DMS153 treated with DMSO at 0.1 percent for 48 hours (cell line): ENCODE data around the gene CD8B.
"Not testable (repeated sequence)": the region's sequence is repeated elsewhere in the genome, so short reads cannot be mapped to it uniquely, and the experiment has no call there.

Experiments used
- DNase-seq: peaks from one replicate; lab custom pipeline; 2025; ENCODE audit not compliant: unreplicated experiment; lab: John Stamatoyannopoulos, UW

The CD8B gene

DNA sequence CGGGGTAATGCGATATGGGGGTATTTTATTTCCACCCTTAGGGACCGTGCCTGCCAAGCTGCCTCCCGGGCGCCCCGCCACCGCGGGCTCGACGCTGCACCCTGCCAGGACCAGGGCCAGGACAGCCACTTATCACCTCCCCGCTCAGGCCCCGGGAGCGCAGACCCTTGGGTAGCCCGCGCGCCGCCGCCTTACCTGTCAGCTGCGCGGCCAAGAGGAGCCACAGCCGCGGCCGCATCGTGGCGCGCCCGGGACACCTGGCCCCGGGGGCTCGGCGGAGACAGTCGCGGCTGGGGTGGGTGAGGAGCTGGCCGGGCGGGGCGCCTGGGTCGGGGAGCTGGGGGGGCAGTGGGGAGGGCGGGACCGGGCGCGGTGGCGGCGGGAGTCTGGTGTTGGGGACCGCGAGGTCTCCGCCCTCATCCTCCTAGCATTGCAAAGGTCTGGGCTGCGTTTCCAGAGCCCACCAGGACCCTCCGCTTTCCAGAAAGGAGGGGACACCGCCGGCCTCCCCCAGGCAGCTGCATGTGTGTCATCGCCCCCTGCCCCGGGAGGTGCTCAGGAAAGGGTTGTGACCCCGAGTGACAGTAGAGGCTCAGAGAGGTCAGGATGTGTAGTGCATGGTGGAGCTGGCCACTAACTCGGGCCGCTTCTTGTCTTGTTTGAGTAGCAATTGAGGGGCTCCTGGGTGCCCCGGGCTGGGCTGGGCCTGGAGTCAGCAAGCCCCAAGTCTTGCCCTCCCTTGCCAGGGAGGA, at the start of gene CD8B:
CD8B (minus strand) TSS at position 259 of the 752 bp plus-strand sequence; CDS start at position 238, 21 bp downstream.
- not testable (repeated sequence) for DNase-seq

DNA sequence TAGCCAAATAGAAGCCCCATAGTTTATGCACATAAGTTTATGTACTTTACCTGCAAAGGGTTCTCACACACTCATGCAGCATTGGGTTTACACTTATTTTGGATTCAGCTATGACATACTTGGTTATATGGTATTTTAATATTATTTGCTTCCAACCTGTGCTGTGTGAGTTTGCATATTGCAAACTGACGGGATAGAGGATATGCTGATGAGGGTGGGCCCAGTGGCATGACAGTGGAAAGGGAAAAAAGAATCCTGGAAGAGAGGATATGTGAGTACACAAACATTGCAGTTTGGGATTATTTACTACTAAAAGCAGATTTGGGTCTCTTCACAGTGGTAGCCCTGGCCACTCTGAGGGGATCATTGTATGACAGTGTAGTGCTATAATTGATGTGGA, 44.2 kb upstream of the CD8B start:
- DNase-seq: not testable (repeated sequence)

DNA sequence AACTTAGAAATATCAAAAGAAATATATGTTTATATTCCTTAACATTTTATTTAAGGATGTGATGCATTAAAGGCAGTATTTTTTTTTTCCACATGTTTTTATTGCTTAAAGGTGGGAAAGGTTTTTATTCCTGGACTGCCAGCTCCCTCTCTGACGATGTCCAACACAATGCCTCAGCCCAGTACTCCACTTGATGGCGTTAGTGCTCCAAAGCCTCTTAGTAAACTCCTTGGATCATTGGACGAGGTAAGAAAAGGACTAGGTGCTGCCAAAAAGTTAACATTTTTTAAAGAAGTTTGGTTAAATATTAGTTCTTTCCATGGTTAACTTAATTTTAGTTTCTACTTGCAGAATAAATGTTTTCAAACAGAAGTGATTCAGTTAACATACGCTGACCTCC, 39.0 kb upstream of the CD8B start:
- DNase-seq: not testable (repeated sequence)

DNA sequence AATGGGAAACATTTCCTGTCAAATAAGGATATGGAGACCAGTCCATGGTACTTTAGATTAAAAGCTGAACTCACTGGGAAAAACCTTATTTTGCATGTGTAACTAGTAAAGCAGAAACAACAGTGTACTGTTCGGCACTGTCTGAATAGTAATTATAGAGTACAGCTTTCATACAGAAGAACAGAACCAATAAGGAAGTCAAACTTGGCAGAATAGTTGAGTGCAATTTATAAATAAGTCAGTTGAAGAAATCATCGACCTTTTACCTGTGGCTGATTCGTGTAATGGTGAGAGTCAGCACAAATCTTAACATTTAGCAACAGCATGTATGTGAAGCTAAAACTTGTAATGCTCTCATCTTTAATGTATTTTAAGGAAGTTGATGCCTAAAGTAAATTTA, 24.3 kb upstream of the CD8B start:
- DNase-seq: not testable (repeated sequence)

DNA sequence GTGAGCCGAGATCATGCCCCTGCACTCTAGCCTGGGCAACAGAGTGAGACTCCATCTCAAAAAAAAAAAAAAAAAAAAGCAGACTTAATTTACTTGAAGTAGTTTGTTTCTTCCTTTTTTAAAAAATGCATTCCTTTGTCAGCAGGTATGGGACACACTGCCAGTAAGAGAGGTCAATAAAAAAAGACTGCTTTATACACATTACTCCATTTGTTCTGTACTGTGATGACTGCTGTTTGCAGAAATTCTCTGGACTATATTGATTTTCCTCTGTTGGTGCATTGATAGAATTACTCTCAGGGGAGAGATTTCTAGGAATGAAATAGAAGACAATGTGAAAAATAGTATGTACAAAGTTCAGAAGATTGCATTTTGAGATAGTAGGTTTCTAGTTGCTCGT, 21.2 kb upstream of the CD8B start:
- DNase-seq: not testable (repeated sequence)

DNA sequence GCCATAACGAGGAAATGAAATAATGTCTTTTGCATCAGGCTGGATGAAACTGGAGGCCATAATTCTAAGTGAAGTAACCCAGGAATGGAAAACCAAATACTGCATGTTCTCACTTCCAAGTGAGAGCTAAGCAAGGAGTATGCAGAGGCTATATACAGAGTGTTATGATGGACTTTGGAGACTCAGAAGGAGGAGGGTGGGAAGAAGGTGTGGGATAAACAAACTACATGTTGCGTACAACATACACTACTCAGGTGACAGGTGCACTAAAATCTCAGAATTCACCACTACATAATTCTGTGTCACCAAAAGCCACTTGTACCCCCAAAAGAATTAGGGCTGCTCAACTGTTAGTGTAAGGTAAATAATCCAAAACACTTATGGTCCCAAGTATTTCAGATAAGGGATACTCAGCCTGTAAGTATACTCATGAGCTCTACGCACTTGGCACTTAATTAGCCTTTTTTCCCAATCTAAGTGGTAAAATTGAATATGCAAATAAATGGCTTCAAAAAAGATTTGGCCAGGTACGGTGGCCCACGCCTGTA, 20.5 kb upstream of the CD8B start:
- DNase-seq: not testable (repeated sequence)

DNA sequence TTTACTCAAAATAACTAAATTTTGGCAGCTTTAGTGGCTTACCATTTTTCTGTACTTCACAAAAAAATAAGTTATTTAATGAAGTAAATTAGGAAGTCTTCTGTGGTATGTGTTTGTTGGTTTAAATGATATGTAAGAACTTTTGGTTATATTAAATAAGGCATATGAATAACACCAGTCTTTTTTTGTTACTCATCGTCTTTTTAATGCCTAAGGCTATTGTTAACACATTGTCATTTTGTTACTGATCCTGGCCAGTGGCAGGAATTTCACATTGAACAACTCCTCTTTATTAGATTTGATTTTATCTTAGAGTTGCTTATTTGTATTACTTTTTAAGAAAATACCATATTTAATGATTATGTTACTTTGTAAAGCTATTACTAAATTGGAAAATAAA, 17.3 kb upstream of the CD8B start:
- not testable (repeated sequence) for DNase-seq

DNA sequence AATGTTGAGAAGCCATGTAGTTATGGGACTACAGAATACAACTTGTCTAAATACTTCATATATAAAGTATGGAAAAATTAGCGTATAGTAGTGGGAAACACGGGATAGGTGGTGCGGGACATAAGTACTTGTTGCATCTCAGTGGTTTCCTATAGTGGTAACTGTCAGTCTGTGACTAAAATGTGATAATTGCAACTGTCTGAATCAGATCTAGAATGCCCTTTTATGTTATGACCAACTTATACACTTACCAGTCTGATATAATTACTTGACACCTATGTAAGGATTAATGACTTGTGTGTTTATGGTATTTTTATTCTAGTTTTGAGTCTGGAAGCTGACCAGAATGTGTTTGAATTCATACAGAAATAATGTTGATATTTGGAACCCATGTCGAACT, 9.3 kb upstream of the CD8B start:
- not testable (repeated sequence) for DNase-seq

DNA sequence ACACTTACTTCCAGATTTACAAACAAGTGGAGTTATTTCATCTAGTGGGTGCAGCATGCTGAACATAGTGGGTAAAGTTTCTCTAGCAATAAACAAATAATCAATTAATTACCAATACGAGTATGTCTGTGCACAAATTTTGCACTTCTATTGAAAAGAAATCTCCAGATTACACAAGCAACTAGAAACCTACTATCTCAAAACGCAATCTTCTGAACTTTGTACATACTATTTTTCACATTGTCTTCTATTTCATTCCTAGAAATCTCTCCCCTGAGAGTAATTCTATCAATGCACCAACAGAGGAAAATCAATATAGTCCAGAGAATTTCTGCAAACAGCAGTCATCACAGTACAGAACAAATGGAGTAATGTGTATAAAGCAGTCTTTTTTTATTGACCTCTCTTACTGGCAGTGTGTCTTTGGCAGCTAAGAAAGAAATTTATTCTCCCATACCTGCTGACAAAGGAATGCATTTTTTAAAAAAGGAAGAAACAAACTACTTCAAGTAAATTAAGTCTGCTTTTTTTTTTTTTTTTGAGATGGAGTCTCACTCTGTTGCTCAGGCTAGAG, 7.3 kb upstream of the CD8B start:
- not testable (repeated sequence) for DNase-seq

DNA sequence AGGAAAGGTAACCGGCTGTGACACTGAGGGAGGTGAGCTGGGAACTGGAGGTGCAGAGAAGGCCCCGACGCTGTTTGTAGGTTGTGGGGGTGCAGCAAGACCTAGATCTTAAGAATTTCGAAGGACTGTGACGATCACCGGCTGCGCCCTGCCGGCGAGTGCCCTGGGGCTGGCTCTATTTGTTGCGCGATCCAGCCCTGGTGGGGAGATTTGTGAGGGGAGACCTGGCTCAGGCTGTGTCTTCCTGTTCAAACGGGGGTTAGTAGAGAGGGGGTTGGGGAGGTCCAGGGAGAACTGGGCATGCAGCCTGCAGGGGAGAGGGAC, 656 bp upstream of the CD8B start:
- not testable (repeated sequence) for DNase-seq

DNA sequence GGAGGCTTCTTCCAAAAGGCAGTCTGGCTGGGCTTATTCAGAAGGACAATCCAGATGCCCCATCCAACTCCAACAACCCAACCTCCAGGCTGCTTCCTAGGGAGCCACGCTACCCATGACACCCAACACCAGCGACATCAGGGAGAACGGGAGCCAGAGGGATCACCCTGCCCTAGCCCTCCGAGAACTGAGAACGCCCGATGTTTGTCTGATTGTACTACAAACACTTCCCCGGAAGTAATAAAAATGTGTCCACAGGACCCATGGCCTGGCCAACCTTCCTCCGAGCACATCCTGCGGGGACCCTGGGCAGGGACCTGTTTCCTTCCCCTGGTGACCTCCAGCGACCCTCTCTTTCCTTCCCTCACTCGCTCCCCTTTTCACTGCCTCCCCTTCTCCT, 511 bp downstream of the CD8B start:
- not testable (repeated sequence) for DNase-seq

DNA sequence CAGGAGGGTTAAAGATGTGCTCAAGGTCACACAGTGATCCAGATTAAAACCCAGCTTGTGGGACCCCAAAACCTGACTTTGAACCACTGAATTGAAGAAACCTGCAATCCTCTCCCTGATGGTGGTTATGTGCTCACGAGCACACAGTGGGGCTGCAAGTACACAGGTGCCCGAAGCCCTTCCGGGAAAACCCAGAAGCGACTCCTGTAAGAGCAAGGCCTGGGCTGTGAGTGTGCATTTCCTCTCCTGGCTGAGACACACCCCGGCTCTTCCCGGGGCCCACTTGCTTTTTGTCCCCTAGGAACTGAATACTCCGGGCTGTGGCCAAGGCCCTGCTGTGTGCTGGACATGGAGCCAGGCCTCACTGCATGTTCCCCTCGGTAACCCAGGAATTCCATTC, 1.1 kb downstream of the CD8B start:
- not testable (repeated sequence) for DNase-seq

DNA sequence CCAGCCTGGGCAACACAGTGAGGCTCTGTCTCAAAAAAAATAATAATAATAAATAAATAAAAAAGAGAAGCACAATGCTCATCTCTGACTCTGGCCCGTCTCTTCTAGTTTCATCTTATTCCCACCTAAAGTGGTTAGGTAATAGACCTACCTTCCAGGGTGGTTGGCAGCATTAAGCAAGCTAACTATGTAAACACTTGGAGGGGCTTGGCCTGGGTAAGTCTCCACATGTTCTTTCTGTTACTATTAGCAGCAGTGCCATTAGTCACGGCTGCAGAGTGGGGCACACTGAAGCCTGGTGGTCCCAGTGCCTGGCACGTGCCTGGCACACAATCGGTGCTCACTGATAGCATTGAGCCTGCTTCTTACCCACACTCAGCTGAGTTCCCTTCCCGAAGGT, 4.0 kb downstream of the CD8B start:
- not testable (repeated sequence) for DNase-seq

DNA sequence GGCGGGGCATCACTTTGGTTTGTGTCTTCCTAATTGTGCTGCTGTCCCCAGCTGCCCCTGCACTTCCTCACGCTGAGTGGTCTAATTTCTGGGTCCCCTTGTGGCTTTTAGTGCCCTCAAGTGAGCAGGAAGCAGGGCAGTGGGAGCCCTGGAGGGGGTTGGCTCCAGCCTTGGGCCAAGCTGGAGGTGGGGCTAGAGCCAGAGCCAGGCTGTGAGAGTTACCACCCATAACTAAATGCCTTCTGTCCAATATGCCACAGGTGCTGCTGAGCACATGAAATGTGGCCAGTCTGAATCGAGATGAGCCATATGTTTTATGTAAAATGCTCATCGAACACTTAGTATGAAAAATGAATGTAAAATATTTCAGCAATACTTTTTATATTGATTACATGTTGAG, 5.2 kb downstream of the CD8B start:
- DNase-seq: not testable (repeated sequence)

DNA sequence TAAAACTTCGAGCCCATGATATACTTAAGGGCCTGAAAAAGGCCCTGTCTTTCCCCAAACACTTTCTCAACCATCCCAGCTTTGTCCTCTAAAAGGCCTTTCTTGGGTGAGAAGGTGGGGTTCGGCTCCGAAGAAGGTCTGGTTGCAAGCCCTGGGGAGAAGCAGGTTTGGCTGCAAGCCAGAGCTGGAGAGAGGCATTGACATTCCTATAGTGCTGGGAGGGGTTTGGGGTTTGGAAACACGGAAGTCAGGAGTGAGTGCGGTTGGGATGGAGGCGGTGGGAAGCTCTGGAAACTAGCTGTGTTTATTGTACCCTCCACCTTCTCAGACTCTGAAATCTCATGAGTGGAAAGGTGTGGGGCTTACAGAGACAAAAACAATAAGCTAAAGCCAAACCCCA, 5.7 kb downstream of the CD8B start:
- not testable (repeated sequence) for DNase-seq

DNA sequence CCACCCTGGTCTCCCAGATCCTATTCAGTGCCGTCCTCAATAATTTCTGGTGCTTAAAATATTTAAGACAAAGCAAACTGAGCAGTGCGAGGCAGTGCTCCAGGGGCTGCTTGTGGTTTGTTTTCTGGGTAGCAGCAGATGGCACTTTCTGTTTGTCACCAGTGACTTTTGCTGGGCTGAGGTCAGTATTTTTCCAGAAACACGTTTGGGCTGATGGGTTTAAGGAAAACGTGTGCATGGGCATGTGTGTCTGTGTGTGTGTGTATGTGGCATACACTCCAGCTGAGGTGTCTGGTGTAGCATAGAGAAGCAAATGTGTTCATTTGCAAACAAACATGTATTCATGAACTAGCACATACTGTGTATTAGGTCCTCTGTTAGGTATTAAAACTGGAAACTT, 10.1 kb downstream of the CD8B start:
- not testable (repeated sequence) for DNase-seq

DNA sequence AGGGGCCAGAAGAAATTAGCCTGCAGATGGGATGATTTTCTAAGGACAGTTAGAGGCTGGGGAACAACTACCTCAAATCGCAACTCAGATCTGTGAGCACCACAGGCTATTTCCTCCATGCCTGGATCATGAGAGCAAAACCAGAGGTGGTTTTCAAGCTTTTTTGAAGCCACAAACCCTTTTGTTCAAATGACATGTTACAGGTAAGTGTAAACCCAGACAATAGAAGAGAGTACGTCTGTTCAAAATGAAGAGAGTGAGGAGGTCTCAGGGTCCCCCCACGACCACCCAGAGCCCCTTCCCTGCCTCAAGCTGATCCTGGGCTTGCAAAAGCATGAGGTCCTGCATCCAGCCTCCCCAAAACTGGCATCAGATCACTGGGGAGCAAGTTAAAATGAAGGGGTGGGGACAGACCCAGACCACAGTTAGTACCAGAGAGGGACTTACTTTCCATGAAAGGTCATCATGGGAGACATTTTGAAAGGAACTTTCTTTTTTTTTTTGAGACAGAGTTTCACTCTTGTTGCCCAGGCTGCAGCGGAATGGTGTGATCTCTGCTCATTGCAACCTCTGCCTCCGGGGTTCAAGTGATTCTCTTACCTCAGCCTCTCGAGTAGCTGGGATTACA, 19.0 kb downstream of the CD8B start:
- DNase-seq: not testable (repeated sequence)

DNA sequence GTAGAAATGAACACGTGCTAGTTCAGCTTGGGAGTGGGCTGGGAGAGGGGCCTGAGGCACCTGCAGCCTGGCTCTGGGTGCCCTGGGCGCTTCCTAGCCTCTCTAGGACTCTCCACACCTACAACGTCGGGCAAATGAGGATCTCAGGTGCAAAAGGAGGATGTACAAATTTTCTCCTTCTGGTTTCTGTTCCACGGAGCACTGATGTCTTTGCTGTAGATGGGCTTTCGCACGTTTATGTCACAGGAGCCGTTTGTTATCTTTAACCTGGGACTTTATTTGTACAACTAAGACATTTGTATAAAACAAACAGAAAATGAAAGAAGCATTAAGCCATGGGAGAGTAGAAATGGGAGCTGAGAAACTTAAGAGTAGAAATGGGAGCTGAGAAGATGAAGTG, 20.4 kb downstream of the CD8B start:
- not testable (repeated sequence) for DNase-seq

DNA sequence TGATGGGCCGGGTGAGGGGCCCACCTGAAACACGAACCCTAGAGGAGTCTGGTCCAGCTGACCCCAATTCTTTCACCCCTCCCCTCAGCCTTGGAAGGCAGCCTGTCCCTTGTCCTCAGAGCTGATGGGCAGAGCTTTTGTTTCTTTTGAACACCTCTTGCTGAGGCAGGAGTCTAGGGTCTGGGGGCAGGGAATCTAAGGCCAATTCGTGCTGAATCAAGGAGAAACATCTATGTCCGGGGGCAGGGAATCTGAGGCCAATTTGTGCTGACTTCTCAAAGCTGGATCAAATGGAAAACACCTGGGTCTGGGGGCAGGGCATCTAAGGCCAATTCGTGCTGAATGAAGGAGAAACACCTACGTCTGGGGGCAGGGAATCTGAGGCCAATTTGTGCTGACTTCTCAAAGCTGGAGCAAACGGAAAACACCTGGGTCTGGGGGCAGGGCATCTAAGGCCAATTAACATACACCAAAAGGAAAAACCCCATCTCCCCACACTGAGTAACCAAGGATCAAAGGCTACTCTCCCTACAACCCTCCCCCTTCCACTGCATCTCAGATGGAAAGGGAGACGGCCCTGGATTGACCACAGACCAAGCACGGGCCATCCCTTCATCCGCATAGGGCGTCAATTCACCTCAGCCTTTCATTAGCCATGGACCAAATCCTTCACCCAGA, 21.7 kb downstream of the CD8B start:
- not testable (repeated sequence) for DNase-seq

DNA sequence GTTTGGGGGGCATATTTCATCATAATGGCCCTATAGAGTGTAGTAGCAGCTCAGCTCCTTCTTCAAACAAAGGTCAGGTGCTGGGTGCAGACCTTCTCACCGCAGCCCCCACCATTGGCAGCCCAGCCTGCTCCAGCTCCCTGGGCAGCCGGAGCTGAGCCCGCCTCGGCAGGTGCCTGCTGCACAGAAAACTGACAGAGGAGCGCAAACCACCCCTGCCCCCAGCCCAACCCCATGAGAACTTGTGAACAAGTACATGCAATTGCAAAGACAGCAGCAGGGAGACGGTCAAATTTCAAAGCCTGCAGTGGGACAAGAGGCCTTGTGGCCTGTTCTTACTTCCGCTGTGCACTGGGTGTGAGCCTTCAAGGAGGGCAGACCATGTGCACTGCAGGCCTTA, 22.2 kb downstream of the CD8B start:
- not testable (repeated sequence) for DNase-seq

DNA sequence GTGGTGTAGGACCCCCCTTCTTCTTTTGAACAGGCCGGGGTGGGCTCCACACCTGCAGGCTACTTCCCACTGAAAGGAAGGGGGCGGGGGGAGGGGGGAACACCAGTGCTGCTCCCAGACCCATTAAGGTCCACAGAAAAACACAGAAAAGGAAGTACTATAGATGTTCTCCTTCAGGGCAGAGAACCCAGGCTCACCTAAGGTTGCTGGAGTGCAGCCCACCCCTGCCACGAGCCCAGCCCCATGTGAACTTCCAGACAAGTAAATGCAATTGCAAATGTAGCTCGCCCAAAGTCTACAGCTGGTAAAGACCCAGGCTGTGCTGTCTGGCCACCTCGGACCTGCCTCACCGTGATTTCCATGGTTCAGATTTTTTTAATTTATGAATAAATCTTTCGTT, 24.0 kb downstream of the CD8B start:
- DNase-seq: not testable (repeated sequence)
